ENCODE measurements around the gene MTMR12. TPM values are rescaled to one million over a fixed set of nuclear protein-coding genes. Genes with fewer than 3 reads are reported as not detected.
"Not testable (repeated sequence)": the region's sequence is repeated elsewhere in the genome, so short reads cannot be mapped to it uniquely, and the experiment has no call there.

The MTMR12 gene
- total RNA-seq, 1 donor from 2014 or later = 16.9 TPM

- ATAC-seq = no peak
Observed at GRCh38 chr5:32323741-32324140, 11.0 kb upstream of the MTMR12 start.

GRCh38 chr5:32322882-32323281 is 10.1 kb upstream of the MTMR12 start:
- ATAC-seq = no peak

GRCh38 chr5:32321787-32322186 is 9.0 kb upstream of the MTMR12 start:
- ATAC-seq = not testable (repeated sequence)

- ATAC-seq = peak; percentile 9
Observed at GRCh38 chr5:32320576-32320975, 7.8 kb upstream of the MTMR12 start.

- ATAC-seq = peak; percentile 27
Observed at GRCh38 chr5:32319926-32320543, 7.3 kb upstream of the MTMR12 start.

GRCh38 chr5:32319392-32319791 is 6.7 kb upstream of the MTMR12 start:
- ATAC-seq = peak; percentile 25

- no peak for ATAC-seq
Observed at GRCh38 chr5:32317041-32317440, 4.3 kb upstream of the MTMR12 start.

GRCh38 chr5:32315221-32316014 is 2.7 kb upstream of the MTMR12 start:
- ATAC-seq = no peak

GRCh38 chr5:32314658-32315057 is 1.9 kb upstream of the MTMR12 start:
- no peak for ATAC-seq

- not testable (repeated sequence) for ATAC-seq
Observed at GRCh38 chr5:32314152-32314488, 1.4 kb upstream of the MTMR12 start.

- ATAC-seq = peak; percentile 28
Observed at GRCh38 chr5:32312197-32312594, 543 bp downstream of the MTMR12 start.

GRCh38 chr5:32311404-32312196 is 1.1 kb downstream of the MTMR12 start:
- no peak for ATAC-seq

- no peak for ATAC-seq
Observed at GRCh38 chr5:32309761-32310160, 3.0 kb downstream of the MTMR12 start.

GRCh38 chr5:32308946-32309345 is 3.8 kb downstream of the MTMR12 start:
- no peak for ATAC-seq

- no peak for ATAC-seq
Observed at GRCh38 chr5:32307769-32308194, 5.0 kb downstream of the MTMR12 start.

- no peak for ATAC-seq
Observed at GRCh38 chr5:32304622-32305021, 8.1 kb downstream of the MTMR12 start.

- ATAC-seq = no peak
Observed at GRCh38 chr5:32303755-32304120, 9.0 kb downstream of the MTMR12 start.

- ATAC-seq = no peak
Observed at GRCh38 chr5:32302835-32303754, 9.6 kb downstream of the MTMR12 start.

- no peak for ATAC-seq
Observed at GRCh38 chr5:32301891-32302290, 10.8 kb downstream of the MTMR12 start.

- no peak for ATAC-seq
Observed at GRCh38 chr5:32299059-32299677, 13.6 kb downstream of the MTMR12 start.

- ATAC-seq = peak; percentile 27
Observed at GRCh38 chr5:32298059-32298415, 14.7 kb downstream of the MTMR12 start.
